Natural killer cell (primary cell): ENCODE results near the gene COL27A1. TPM values are rescaled to one million over a fixed set of nuclear protein-coding genes. Genes with fewer than 3 reads are reported as not detected.

Experiments used
- ATAC-seq, 3 donors: fragments of 150-1000 bp in 2 of 3; fragments of 200-7000 bp in 1 of 3; cut with Tn5 transposase; 1 replicate in 1 of 3; 2 replicates in 2 of 3; pipeline ENCODE4 v1.10.0; 2021; ENCODE audit warnings: mild to moderate bottlenecking in 2 of 3, moderate library complexity in 2 of 3
- DNase-seq, 2 donors: peaks; one replicate each; pipeline versions ENCODE4 v3.0.0 to v3.0.0-alpha.2; 2013 to 2021; ENCODE audit warnings: mixed read lengths in 1 of 2
- H3K27ac ChIP-seq: one replicate; pipeline ENCODE4 v1.5.1; 2013; ENCODE audit warnings: mild to moderate bottlenecking, low read length
- H3K27me3 ChIP-seq: one replicate; pipeline ENCODE4 v1.6.1; 2013; ENCODE audit warnings: low read length; ENCODE audit not compliant: control insufficient read depth, insufficient read depth
- H3K36me3 ChIP-seq: one replicate; pipeline ENCODE4 v1.6.1; 2013; ENCODE audit warnings: low read length; ENCODE audit not compliant: control insufficient read depth, insufficient read depth
- H3K4me1 ChIP-seq: one replicate; pipeline ENCODE4 v1.6.1; 2013; ENCODE audit warnings: low read length; ENCODE audit not compliant: control insufficient read depth, insufficient read depth
- H3K4me3 ChIP-seq: one replicate; pipeline ENCODE4 v1.5.1; 2013; ENCODE audit warnings: low read length
- H3K9me3 ChIP-seq: one replicate; pipeline ENCODE4 v1.6.1; 2013; ENCODE audit warnings: low read length; ENCODE audit not compliant: control insufficient read depth, insufficient read depth
- H3K27ac Mint-ChIP-seq, 2 donors: one replicate each; pipeline ENCODE4 v1.8.0; 2022; ENCODE audit warnings: mild to moderate bottlenecking in 2 of 2, mixed read lengths in 2 of 2, moderate library complexity in 1 of 2
- H3K27me3 Mint-ChIP-seq, 2 donors: one replicate each; pipeline ENCODE4 v1.8.0; 2022; ENCODE audit warnings: low read depth in 2 of 2, mixed read lengths in 2 of 2
- H3K36me3 Mint-ChIP-seq: one replicate; pipeline ENCODE4 v1.8.0; 2022; ENCODE audit warnings: mixed read lengths
- H3K4me1 Mint-ChIP-seq, 2 donors: one replicate each; pipeline ENCODE4 v1.8.0; 2022; ENCODE audit warnings: mixed read lengths in 2 of 2
- H3K4me3 Mint-ChIP-seq: one replicate; pipeline ENCODE4 v1.8.0; 2022; ENCODE audit warnings: mild to moderate bottlenecking, moderate library complexity, mixed read lengths
- H3K9me3 Mint-ChIP-seq, 2 donors: one replicate each; pipeline ENCODE4 v1.8.0; 2022; ENCODE audit warnings: mixed read lengths in 2 of 2
- CTCF ChIP-seq: fragments of 200-600 bp; IDR thresholded peaks from one replicate; pipeline ENCODE4 v1.8.0; 2022; ENCODE audit warnings: antibody characterized with exemption
- WGBS: methylation state at CpG from one replicate; pipeline ENCODE4 v1.1.7; 2013; ENCODE audit warnings: missing lambda C conversion rate; ENCODE audit not compliant: insufficient coverage; 5-methylcytosine and 5-hydroxymethylcytosine counted together
- intact Hi-C: fragments of 100-400 bp; cut with micrococcal nuclease; formaldehyde crosslinking; loops from one replicate; pipeline ENCODE4 v1.14.2; 2022
- total RNA-seq, 4 donors: library from RNA; stranded (reverse); fragments of 120-200 nt in 1 of 4; gene quantifications; one replicate each; pipeline versions ENCODE4 v1.2.3 to v1.2.4, GENCODE V29; 2013 to 2022

COL27A1 gene
- total RNA-seq, 3 donors from 2014 or later (not counting 1 experiment from before 2014, with no cell fraction given): not detected

GRCh38 chr9:114264806-114265550 lies 109.6 kb downstream of the COL27A1 start:
- Mint-ChIP-seq H3K27ac (no peak overlapping the region), H3K4me3 (no peak overlapping the region), H3K36me3 (no peaks in the 10 kb centered on the region), H3K9me3 (no peaks in the 10 kb centered on the region), H3K4me1 (no peaks in the 10 kb centered on the region), H3K27me3 (no peaks in the 10 kb centered on the region)
- H3K9me3 ChIP-seq: no peaks in the 10 kb centered on the region
- 82% methylated on average over 14 of the region's 15 CpGs for WGBS
- intact Hi-C loops: no loop called here
- H3K4me1 ChIP-seq: no peaks in the 10 kb centered on the region
- ATAC-seq (no peak), DNase-seq (no peak)
- no peaks in the 10 kb centered on the region for H3K27me3 ChIP-seq
- H3K4me3 ChIP-seq: no peak overlapping the region
- no peak for TF ChIP-seq CTCF
- H3K36me3 ChIP-seq: no peaks in the 10 kb centered on the region
- H3K27ac ChIP-seq: no peak overlapping the region

GRCh38 chr9:114266969-114267368 lies 111.6 kb downstream of the COL27A1 start:
- H3K9me3 Mint-ChIP-seq: no peaks in the 10 kb centered on the region
- no peaks in the 10 kb centered on the region for H3K36me3 ChIP-seq
- H3K4me1 ChIP-seq: no peaks in the 10 kb centered on the region
- no peak overlapping the region for H3K4me3 Mint-ChIP-seq
- no peak overlapping the region for H3K27ac ChIP-seq
- ATAC-seq (no peak), DNase-seq (no peak)
- no peaks in the 10 kb centered on the region for H3K36me3 Mint-ChIP-seq
- H3K27me3 Mint-ChIP-seq: peaks cover 2% of the 10 kb centered on the region in 2 donors
- intact Hi-C loops: no loop called here
- H3K27me3 ChIP-seq: no peaks in the 10 kb centered on the region
- 82% methylated on average over 6 of the region's 6 CpGs for WGBS
- no peaks in the 10 kb centered on the region for H3K9me3 ChIP-seq
- H3K4me3 ChIP-seq: no peak overlapping the region
- H3K27ac Mint-ChIP-seq: no peak overlapping the region
- no peak for TF ChIP-seq CTCF
- no peaks in the 10 kb centered on the region for H3K4me1 Mint-ChIP-seq

- Mint-ChIP-seq H3K27ac (no peak overlapping the region), H3K27me3 (peaks cover 8 to 9% of the 10 kb centered on the region in 2 donors), H3K4me3 (no peak overlapping the region), H3K4me1 (no peaks in the 10 kb centered on the region), H3K9me3 (no peaks in the 10 kb centered on the region), H3K36me3 (no peaks in the 10 kb centered on the region)
- Histone ChIP-seq H3K27ac (no peak overlapping the region), H3K4me1 (no peaks in the 10 kb centered on the region), H3K9me3 (no peaks in the 10 kb centered on the region), H3K27me3 (no peaks in the 10 kb centered on the region), H3K36me3 (no peaks in the 10 kb centered on the region), H3K4me3 (no peak overlapping the region)
- intact Hi-C loops: no loop called here
- ATAC-seq (no peak), DNase-seq (no peak)
- no peak for TF ChIP-seq CTCF
- 90% methylated on average over 9 of the region's 9 CpGs for WGBS
Measured at GRCh38 chr9:114269023-114269422, 113.7 kb downstream of the COL27A1 start.
